ENCODE results near the gene BEND5.
A peak's percentile ranks its signal among the peaks of the same experiment; 100 is the strongest.

Gene BEND5

GRCh38 chr1:48765335-48765734 lies 11.4 kb downstream of the BEND5 start:
- DNase-seq (ENCODE audit: low spot score): no peak

GRCh38 chr1:48761986-48762385 lies 14.7 kb downstream of the BEND5 start:
- no peak for DNase-seq (ENCODE audit: low spot score)

GRCh38 chr1:48761411-48761810 lies 15.3 kb downstream of the BEND5 start:
- no peak for DNase-seq (ENCODE audit: low spot score)

GRCh38 chr1:48760857-48761256 lies 15.8 kb downstream of the BEND5 start:
- DNase-seq (ENCODE audit: low spot score): no peak

GRCh38 chr1:48758976-48759375 lies 17.7 kb downstream of the BEND5 start:
- no peak for DNase-seq (ENCODE audit: low spot score)

GRCh38 chr1:48757363-48757762 lies 19.3 kb downstream of the BEND5 start:
- DNase-seq (ENCODE audit: low spot score): no peak

GRCh38 chr1:48756683-48757316 lies 19.9 kb downstream of the BEND5 start:
- DNase-seq (ENCODE audit: low spot score): no peak

GRCh38 chr1:48753293-48753692 lies 23.4 kb downstream of the BEND5 start:
- no peak for DNase-seq (ENCODE audit: low spot score)

GRCh38 chr1:48750109-48750508 lies 26.6 kb downstream of the BEND5 start:
- DNase-seq (ENCODE audit: low spot score): peak; percentile 67

GRCh38 chr1:48749068-48749467 lies 27.6 kb downstream of the BEND5 start:
- no peak for DNase-seq (ENCODE audit: low spot score)

GRCh38 chr1:48746906-48747305 lies 29.8 kb downstream of the BEND5 start:
- no peak for DNase-seq (ENCODE audit: low spot score)

GRCh38 chr1:48744032-48744431 lies 32.7 kb downstream of the BEND5 start:
- no peak for DNase-seq (ENCODE audit: low spot score)

GRCh38 chr1:48743480-48743879 lies 33.2 kb downstream of the BEND5 start:
- no peak for DNase-seq (ENCODE audit: low spot score)

GRCh38 chr1:48741380-48741779 lies 35.3 kb downstream of the BEND5 start:
- no peak for DNase-seq (ENCODE audit: low spot score)

GRCh38 chr1:48740621-48741020 lies 36.1 kb downstream of the BEND5 start:
- DNase-seq (ENCODE audit: low spot score): no peak

- no peak for DNase-seq (ENCODE audit: low spot score)
These were observed 37.6 kb downstream of the BEND5 start for GRCh38 chr1:48739091-48739490.

- no peak for DNase-seq (ENCODE audit: low spot score)
These were observed 38.3 kb downstream of the BEND5 start for GRCh38 chr1:48738356-48738755.

- no peak for DNase-seq (ENCODE audit: low spot score)
These were observed 40.9 kb downstream of the BEND5 start for GRCh38 chr1:48735796-48736195.

- DNase-seq (ENCODE audit: low spot score): no peak
These were observed 46.4 kb downstream of the BEND5 start for GRCh38 chr1:48730164-48730910.

GRCh38 chr1:48728584-48728983 lies 48.1 kb downstream of the BEND5 start:
- DNase-seq (ENCODE audit: low spot score): no peak

- no peak for DNase-seq (ENCODE audit: low spot score)
These were observed 50.0 kb downstream of the BEND5 start for GRCh38 chr1:48726557-48727215.

- DNase-seq (ENCODE audit: low spot score): no peak
These were observed 50.6 kb downstream of the BEND5 start for GRCh38 chr1:48726139-48726538.

GRCh38 chr1:48725341-48726046 lies 51.2 kb downstream of the BEND5 start:
- DNase-seq (ENCODE audit: low spot score): no peak

Data from germinal center (tissue), 1 donor.